D721Med (cell line): ENCODE data around the gene RTN4R.

ENCODE experiments used
- DNase-seq: peaks from one replicate; pipeline ENCODE4 v3.0.0; 2011; ENCODE audit warnings: low spot score; ENCODE audit not compliant: insufficient read length
- FAIRE-seq: peaks from 2 replicates; lab custom pipeline; 2011; peaks lifted over from hg19 to GRCh38; lab: Jason Lieb, UNC
- CTCF ChIP-seq: IDR thresholded peaks from 2 replicates; pipeline ENCODE4 v1.5.1; 2012; ENCODE audit warnings: mild to moderate bottlenecking, control low read depth; ENCODE audit not compliant: insufficient read depth; ENCODE audit errors: missing control alignments

RTN4R gene

GRCh38 chr22:20196094-20196842, 71.8 kb downstream of the RTN4R start:
- FAIRE-seq (no peak), DNase-seq (no peak)
- TF ChIP-seq CTCF = no peak

- FAIRE-seq (no peak), DNase-seq (no peak)
These were observed 73.2 kb downstream of the RTN4R start for GRCh38 chr22:20194681-20195593.

GRCh38 chr22:20193761-20194494, 74.2 kb downstream of the RTN4R start:
- no peak for FAIRE-seq
- no peak for DNase-seq
- no peak for TF ChIP-seq CTCF

More at GRCh38 chr22:20194681-20195593, 73.2 kb downstream of the RTN4R start:
- TF ChIP-seq CTCF = no peak

GRCh38 chr22:20192972-20193760, 75.0 kb downstream of the RTN4R start:
- no peak for TF ChIP-seq CTCF
- no peak for FAIRE-seq
- DNase-seq = no peak

- TF ChIP-seq CTCF = no peak
- FAIRE-seq = no peak
These were observed 75.7 kb downstream of the RTN4R start for GRCh38 chr22:20192293-20192971.

GRCh38 chr22:20191803-20192202, 76.3 kb downstream of the RTN4R start:
- TF ChIP-seq CTCF = no peak
- no peak for FAIRE-seq
- no peak for DNase-seq

More at GRCh38 chr22:20192293-20192971, 75.7 kb downstream of the RTN4R start:
- DNase-seq = no peak
